ENCODE data around the gene DLL1. TPM values are rescaled to one million over a fixed set of nuclear protein-coding genes. Genes with fewer than 3 reads are reported as not detected.

The DLL1 gene
- total RNA-seq, 1 experiment from 2014 or later = 2.8 TPM

GRCh38 chr6:170279977-170280688 lies 10.7 kb downstream of the DLL1 start:
- Histone ChIP-seq H3K4ac (ENCODE audit: low read depth, low read length) (no peak overlapping the region), H4K20me1 (ENCODE audit: control insufficient read depth, insufficient read depth, insufficient read length) (no peaks in the 10 kb centered on the region), H2AK5ac (ENCODE audit: insufficient read length, low read length) (no peak overlapping the region), H3K9me3 (ENCODE audit: control insufficient read depth, low read depth, low read length) (no peaks in the 10 kb centered on the region), H2BK5ac (ENCODE audit: insufficient read length, low read length) (no peak overlapping the region), H3K9ac (ENCODE audit: extremely low read depth, insufficient read length, low read length) (no peak overlapping the region), H2BK20ac (ENCODE audit: low read depth, low read length, poor library complexity, severe bottlenecking) (no peak overlapping the region), H3K23ac (ENCODE audit: insufficient read length, low read depth, low read length) (no peak overlapping the region), H3K14ac (ENCODE audit: insufficient read depth, low read length) (no peak overlapping the region; the same call in 1 of the 2 replicates), H3K4me2 (ENCODE audit: insufficient read depth, insufficient read length, low read length) (no peak overlapping the region), H2AFZ (ENCODE audit: low read length) (no peak overlapping the region), H4K91ac (ENCODE audit: insufficient read length, low read depth, low read length) (no peak overlapping the region), H2BK120ac (ENCODE audit: low read depth, low read length, poor library complexity, severe bottlenecking) (no peak overlapping the region), H4K5ac (ENCODE audit: insufficient read length, low read depth, low read length) (no peak overlapping the region), H3K79me1 (ENCODE audit: insufficient read depth, low read depth, low read length, poor library complexity, severe bottlenecking) (no peaks in the 10 kb centered on the region), H2BK15ac (ENCODE audit: low read depth, low read length) (no peak overlapping the region), H3K27me3 (ENCODE audit: insufficient read depth, low read length) (no peaks in the 10 kb centered on the region), H4K8ac (replicated peaks; ENCODE audit: insufficient read length, low read depth, low read length) (no peak overlapping the region), H3K56ac (ENCODE audit: insufficient read length, low read depth, low read length) (no peak overlapping the region), H3T11ph (ENCODE audit: low read length) (no peak overlapping the region), H3K4me1 (ENCODE audit: insufficient read depth, low read length) (peaks cover 3% of the 10 kb centered on the region; the same call in 1 of the 2 replicates), H3K23me2 (ENCODE audit: insufficient read length, low read depth, low read length, poor library complexity, severe bottlenecking) (no peaks in the 10 kb centered on the region), H2BK12ac (ENCODE audit: insufficient read length, low read depth, low read length) (no peak overlapping the region), H3K79me2 (ENCODE audit: insufficient read depth, low read length) (no peaks in the 10 kb centered on the region), H3K27ac (ENCODE audit: insufficient read length, low read depth, low read length) (no peak overlapping the region), H3K18ac (ENCODE audit: insufficient read length, low read depth, low read length) (no peak overlapping the region)
- Mint-ChIP-seq H3K4me3 (no peak overlapping the region), H3K4me1 (peaks cover 5 to 23% of the 10 kb centered on the region in 2 experiments; a peak in 3 of 4 replicates), H3K27ac (no peak overlapping the region), H3K27me3 (ENCODE audit: low read depth) (peaks cover 43% of the 10 kb centered on the region), H3K36me3 (ENCODE audit: insufficient read depth in 1 of 3, low read depth in 3 of 3) (peaks cover 0 to 16% (median 11%) of the 10 kb centered on the region in 3 experiments; a peak in 5 of 7 replicates), H3K9me3 (no peaks in the 10 kb centered on the region)
- WGBS (ENCODE audit: extremely low coverage, insufficient read length, low lambda C conversion rate) = no CpG with 5 or more reads among the region's 36 CpGs
- DNase-seq = no peak
- no peak for TF ChIP-seq CTCF (conservative IDR thresholded peaks at IDR 0.05)
